Measurements from ENCODE around the gene STK16.

DNA sequence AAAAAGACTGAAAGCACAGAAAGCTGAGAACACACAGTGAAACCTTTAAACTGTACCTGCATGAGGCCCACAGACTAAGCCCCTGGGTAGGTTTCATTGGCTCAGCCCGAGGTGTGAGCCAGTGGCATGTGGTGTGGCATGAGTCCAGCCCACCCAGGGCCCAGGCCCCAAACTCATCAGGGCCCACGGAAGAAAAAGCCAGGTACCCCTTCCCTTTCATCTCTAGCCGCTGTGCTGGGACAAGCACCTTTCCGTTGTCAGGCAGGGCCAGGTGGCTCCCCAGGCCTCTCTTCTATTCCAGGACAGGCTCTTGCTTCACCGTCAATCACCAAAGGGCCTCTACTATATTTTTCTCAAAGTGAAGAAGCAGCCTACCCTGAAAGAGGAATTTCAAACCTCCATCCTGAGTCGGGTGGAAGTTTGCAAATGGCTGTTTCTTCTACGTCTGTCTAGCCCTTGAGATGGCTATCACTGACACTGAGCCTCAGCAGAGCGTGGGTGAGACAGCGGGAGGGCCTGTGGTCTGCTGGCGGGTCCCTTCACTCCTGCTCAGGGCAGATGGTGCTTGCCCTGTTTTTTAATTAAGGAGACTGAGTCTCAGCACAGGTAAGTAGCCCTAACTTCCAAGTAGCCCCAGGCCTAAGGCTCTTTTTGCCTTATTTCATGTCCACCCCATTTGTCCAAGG lies 42.4 kb downstream of the STK16 start:
- TF ChIP-seq, protein P1, sequence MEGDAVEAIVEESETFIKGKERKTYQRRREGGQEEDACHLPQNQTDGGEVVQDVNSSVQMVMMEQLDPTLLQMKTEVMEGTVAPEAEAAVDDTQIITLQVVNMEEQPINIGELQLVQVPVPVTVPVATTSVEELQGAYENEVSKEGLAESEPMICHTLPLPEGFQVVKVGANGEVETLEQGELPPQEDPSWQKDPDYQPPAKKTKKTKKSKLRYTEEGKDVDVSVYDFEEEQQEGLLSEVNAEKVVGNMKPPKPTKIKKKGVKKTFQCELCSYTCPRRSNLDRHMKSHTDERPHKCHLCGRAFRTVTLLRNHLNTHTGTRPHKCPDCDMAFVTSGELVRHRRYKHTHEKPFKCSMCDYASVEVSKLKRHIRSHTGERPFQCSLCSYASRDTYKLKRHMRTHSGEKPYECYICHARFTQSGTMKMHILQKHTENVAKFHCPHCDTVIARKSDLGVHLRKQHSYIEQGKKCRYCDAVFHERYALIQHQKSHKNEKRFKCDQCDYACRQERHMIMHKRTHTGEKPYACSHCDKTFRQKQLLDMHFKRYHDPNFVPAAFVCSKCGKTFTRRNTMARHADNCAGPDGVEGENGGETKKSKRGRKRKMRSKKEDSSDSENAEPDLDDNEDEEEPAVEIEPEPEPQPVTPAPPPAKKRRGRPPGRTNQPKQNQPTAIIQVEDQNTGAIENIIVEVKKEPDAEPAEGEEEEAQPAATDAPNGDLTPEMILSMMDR (IDR thresholded peaks at IDR 0.05; ENCODE audit: insufficient read depth, low read depth, low read length): no peak
- TF ChIP-seq EZH2 (IDR thresholded peaks at IDR 0.05; ENCODE audit: insufficient read depth, low read length): no peak

Data from astrocyte (in vitro differentiated cells and primary cell).